ENCODE data around the gene BUB3. TPM values are rescaled to one million over a fixed set of nuclear protein-coding genes. Genes with fewer than 3 reads are reported as not detected.
A peak's percentile ranks its signal among the peaks of the same experiment; 100 is the strongest.

BUB3 gene
- total and polyA plus RNA-seq, 2 of the 4 experiments (the other 2 are of a cell fraction) = 215 to 384 TPM

GRCh38 chr10:123126246-123126645, 28.0 kb upstream of the BUB3 start (continued):
- no peak for TF ChIP-seq MXI1 (IDR thresholded peaks at IDR 0.05; ENCODE audit: borderline replicate concordance, low read depth, low read length)

DNA sequence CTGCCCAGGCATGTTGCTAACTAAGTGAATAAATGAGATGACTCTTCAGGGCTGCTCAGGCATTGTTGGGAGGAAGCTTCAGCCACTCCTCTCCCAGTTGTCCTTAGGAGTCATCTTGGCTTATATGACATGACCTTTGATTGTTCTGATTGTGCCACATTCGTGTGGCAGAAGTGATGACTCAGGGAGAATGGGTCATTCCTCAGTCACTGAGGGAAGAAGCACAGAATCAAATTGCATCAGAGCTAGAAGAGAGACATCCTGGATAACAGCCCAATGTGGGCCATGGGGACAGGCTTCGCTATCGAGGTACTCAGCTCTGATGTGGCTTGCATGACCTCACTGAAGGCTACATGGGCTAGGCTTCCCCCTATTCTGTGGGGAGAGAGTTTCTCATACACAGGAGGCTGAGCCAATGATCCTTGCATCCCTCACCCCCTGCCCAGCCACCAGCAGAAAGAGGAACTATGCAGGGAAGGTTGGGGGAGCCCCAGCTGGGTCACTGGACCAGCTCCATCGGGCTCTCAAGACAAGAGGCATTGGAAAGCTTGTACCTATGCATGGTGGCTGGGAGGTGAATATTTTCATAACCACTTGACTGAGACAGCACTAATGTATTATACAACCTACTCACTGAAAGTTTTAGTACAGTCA, 24.5 kb upstream of the BUB3 start:
- Histone ChIP-seq H3K9me1 (ENCODE audit: insufficient read depth, low read length) (no peaks in the 10 kb centered on the region), H2BK20ac (ENCODE audit: low read depth, low read length) (no peak overlapping the region), H3K4me2 (ENCODE audit: low read depth, low read length) (no peak overlapping the region), H3K9me3 (ENCODE audit: control insufficient read depth, insufficient read depth, low read length) (no peaks in the 10 kb centered on the region; the same call in 1 of the 2 replicates), H3K14ac (replicated peaks; ENCODE audit: low read depth, low read length) (no peak overlapping the region), H3K18ac (ENCODE audit: low read depth, low read length) (no peak overlapping the region), H3K27me3 (ENCODE audit: control insufficient read depth, insufficient read depth, low read length) (peaks cover 46% of the 10 kb centered on the region), H3K27ac (ENCODE audit: insufficient read depth, low read length) (no peak overlapping the region), H2AK5ac (ENCODE audit: low read depth, low read length) (no peak overlapping the region), H2BK5ac (ENCODE audit: low read depth, low read length, poor library complexity, severe bottlenecking) (no peak overlapping the region), H3K23ac (ENCODE audit: low read depth, low read length) (no peak overlapping the region), H2BK120ac (ENCODE audit: low read depth, low read length) (no peak overlapping the region), H3K36me3 (ENCODE audit: control insufficient read depth, insufficient read depth, low read length) (no peaks in the 10 kb centered on the region), H2AFZ (replicated peaks; ENCODE audit: low read length, poor library complexity) (no peak overlapping the region), H3K4ac (ENCODE audit: low read depth, low read length) (no peak overlapping the region), H4K91ac (ENCODE audit: insufficient read depth, low read depth, low read length) (no peak overlapping the region), H3K56ac (ENCODE audit: extremely low read depth, insufficient read depth, low read length) (no peak overlapping the region), H4K5ac (ENCODE audit: low read depth, low read length) (no peak overlapping the region), H3K79me1 (ENCODE audit: low read depth in 1 of 2, low read length in 2 of 2) (no peaks in the 10 kb centered on the region), H3K4me3 (ENCODE audit: insufficient read depth, low read depth, low read length) (no peak overlapping the region), H4K8ac (ENCODE audit: low read depth in 2 of 2, low read length in 2 of 2) (no peak overlapping the region), H4K20me1 (ENCODE audit: insufficient read depth, low read length) (no peaks in the 10 kb centered on the region), H2AK9ac (replicated peaks; ENCODE audit: low read depth, low read length, poor library complexity) (no peak overlapping the region), H3K4me1 (ENCODE audit: control insufficient read depth, insufficient read depth, low read length) (no peaks in the 10 kb centered on the region), H2BK15ac (ENCODE audit: low read depth, low read length) (no peak overlapping the region), H3K9ac (ENCODE audit: low read depth, low read length) (no peak overlapping the region)
- ATAC-seq (ENCODE audit: low read depth) = no peak
- intact Hi-C loops (cut with micrococcal nuclease) = no loop called here
- TF ChIP-seq FOS (IDR thresholded peaks at IDR 0.05; ENCODE audit: low read depth, low read length) = no peak
- 0 out of 2 replicates have a peak, but pooled peaks have one; percentile 7 for TF ChIP-seq MAFK (IDR thresholded peaks at IDR 0.05; ENCODE audit: low read depth, low read length)
- CTCF ChIA-PET = no interaction called here
- in situ Hi-C loops (cut with MboI; ENCODE audit: low sequenced_read_pairs) = loop anchor here (5.0 to 25.0 kb wide), 3 partner anchors 423 to 1258 kb away; no protein-coding TSS in a partner anchor
- DNase-seq = no peak
- BruUV-seq (replicated peaks) = no TSS peak
- WGBS, 2 experiments (ENCODE audit: extremely low coverage in 2 of 2, insufficient read length in 1 of 2) = no CpG with 5 or more reads among the region's 4 CpGs
- dilution Hi-C loops (cut with HindIII; ENCODE audit: low sequenced_read_pairs, unreplicated experiment) = no loop called here
- POLR2A ChIA-PET (ENCODE audit: unreplicated experiment) = no interaction called here

Data from IMR-90 (cell line).